Breast epithelium (tissue), 3 donors: ENCODE results near the gene P2RY12.

Experiments used
- CTCF ChIP-seq, 3 donors: fragments of 450-650 bp; IDR thresholded peaks; one replicate each; pipeline ENCODE4 v1.5.1; 2016 to 2017; ENCODE audit warnings: antibody characterized with exemption in 3 of 3, mild to moderate bottlenecking in 3 of 3, moderate library complexity in 3 of 3
- POLR2AphosphoS5 ChIP-seq, 3 donors: sonication (generic); formaldehyde crosslinking; IDR thresholded peaks; one replicate each; pipeline ENCODE4 v1.6.1; 2017; ENCODE audit warnings: antibody characterized with exemption in 3 of 3

GRCh38 chr3:151428386-151428785 lies 43.8 kb upstream of the P2RY12 start:
- TF ChIP-seq CTCF (IDR thresholded peaks at IDR 0.05) (no peak), POLR2AphosphoS5 (IDR thresholded peaks at IDR 0.05) (no peak)
